ENCODE results near the gene PRAF2. TPM values are rescaled to one million over a fixed set of nuclear protein-coding genes. Genes with fewer than 3 reads are reported as not detected.

PRAF2 gene
- total and polyA plus RNA-seq, 2 of the 13 experiments (the other 11 are each of a cell fraction or from before 2014, with no cell fraction given): 0.33 to 2.6 TPM

GRCh38 chrX:49041744-49042580 is 31.8 kb downstream of the PRAF2 start:
- ATAC-seq: no peak
- CTCF ChIA-PET (ENCODE audit: low intra/inter-chr PET ratio, low total read pairs): no interaction called here

More at GRCh38 chrX:49041744-49042580, 31.8 kb downstream of the PRAF2 start:
- in situ Hi-C loops (cut with HindIII; ENCODE audit: extremely low pct_ligation_motif_present, low pct_unique_long_range_greater_than_20kb) (no loop called here), intact Hi-C loops (cut with micrococcal nuclease; ENCODE audit: unreplicated experiment) (loop anchor here (2.0 to 5.0 kb wide), 2 partner anchors 59 to 85 kb away; partner anchors contain the start of gene OTUD5)
- peak overlapping the region; percentile 84 for H3K9ac ChIP-seq (ENCODE audit: insufficient read depth, low read depth, low read length)
- no peaks in the 10 kb centered on the region for H4K20me1 ChIP-seq (ENCODE audit: insufficient read depth, low read length)
- FAIRE-seq: peak; percentile 37
- TSS peak; percentile 78 for BruUV-seq (replicated peaks)
- WGBS (ENCODE audit: low lambda C conversion rate): 4% methylated on average over 6 of the region's 10 CpGs
- H3K79me2 ChIP-seq (ENCODE audit: insufficient read depth, low read length): peaks cover 20% of the 10 kb centered on the region
- H3K4me2 ChIP-seq (ENCODE audit: low read depth, low read length): peak overlapping the region; percentile 85
- H2AFZ ChIP-seq (ENCODE audit: low read length): no peak overlapping the region
- H3K9me3 ChIP-seq (ENCODE audit: low read length): no peaks in the 10 kb centered on the region
- TF ChIP-seq, protein P1, sequence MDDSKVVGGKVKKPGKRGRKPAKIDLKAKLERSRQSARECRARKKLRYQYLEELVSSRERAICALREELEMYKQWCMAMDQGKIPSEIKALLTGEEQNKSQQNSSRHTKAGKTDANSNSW (CRISPR knock-in tag; IDR thresholded peaks at IDR 0.05; ENCODE audit: borderline replicate concordance): no peak
- TF ChIP-seq SAP130 (CRISPR knock-in tag; IDR thresholded peaks at IDR 0.05; ENCODE audit: low read depth) (peak; percentile 10; the same call in 1 of the 2 replicates), ZNF563 (CRISPR knock-in tag; IDR thresholded peaks at IDR 0.05) (no peak), YEATS2 (CRISPR knock-in tag; IDR thresholded peaks at IDR 0.05; ENCODE audit: borderline replicate concordance) (no peak)
- TF ChIP-seq, protein P2, sequence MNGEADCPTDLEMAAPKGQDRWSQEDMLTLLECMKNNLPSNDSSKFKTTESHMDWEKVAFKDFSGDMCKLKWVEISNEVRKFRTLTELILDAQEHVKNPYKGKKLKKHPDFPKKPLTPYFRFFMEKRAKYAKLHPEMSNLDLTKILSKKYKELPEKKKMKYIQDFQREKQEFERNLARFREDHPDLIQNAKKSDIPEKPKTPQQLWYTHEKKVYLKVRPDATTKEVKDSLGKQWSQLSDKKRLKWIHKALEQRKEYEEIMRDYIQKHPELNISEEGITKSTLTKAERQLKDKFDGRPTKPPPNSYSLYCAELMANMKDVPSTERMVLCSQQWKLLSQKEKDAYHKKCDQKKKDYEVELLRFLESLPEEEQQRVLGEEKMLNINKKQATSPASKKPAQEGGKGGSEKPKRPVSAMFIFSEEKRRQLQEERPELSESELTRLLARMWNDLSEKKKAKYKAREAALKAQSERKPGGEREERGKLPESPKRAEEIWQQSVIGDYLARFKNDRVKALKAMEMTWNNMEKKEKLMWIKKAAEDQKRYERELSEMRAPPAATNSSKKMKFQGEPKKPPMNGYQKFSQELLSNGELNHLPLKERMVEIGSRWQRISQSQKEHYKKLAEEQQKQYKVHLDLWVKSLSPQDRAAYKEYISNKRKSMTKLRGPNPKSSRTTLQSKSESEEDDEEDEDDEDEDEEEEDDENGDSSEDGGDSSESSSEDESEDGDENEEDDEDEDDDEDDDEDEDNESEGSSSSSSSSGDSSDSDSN (CRISPR knock-in tag; IDR thresholded peaks at IDR 0.05): 0 out of 2 replicates have a peak, but pooled peaks have one; percentile 8
- H3K36me3 ChIP-seq (replicated peaks in 1 of 2; ENCODE audit: control insufficient read depth in 1 of 2, insufficient read depth in 2 of 2, low read length in 2 of 2): peaks cover 4 to 12% of the 10 kb centered on the region in 2 experiments; a peak in 3 of 5 replicates
- H3K27ac ChIP-seq (ENCODE audit: extremely low read length, insufficient read depth, low read length): peak overlapping the region; percentile 66
- H3K4me1 ChIP-seq (ENCODE audit: insufficient read depth, low read length): peaks cover 44% of the 10 kb centered on the region
- POLR2A ChIA-PET: interaction anchor here (0.7 to 3.4 kb wide), 7 partner anchors 11 to 149 kb away, joined by 3 to 20 read pairs (median 5); partner anchors contain the start of genes GRIPAP1 and OTUD5
- no peaks in the 10 kb centered on the region; a peak in 1 of 5 replicates for H3K27me3 ChIP-seq (ENCODE audit: control insufficient read depth in 1 of 2, insufficient read depth in 2 of 2, low read length in 2 of 2)
- DNase-seq (ENCODE audit: low spot score): no peak
- H3K4me3 ChIP-seq (replicated peaks in 1 of 3; ENCODE audit: insufficient read depth in 1 of 3, low read depth in 2 of 3, low read length in 3 of 3): peak overlapping the region; percentile 73 to 82 (median 78)
